ENCODE data around the gene DDN. TPM values are rescaled to one million over a fixed set of nuclear protein-coding genes. Genes with fewer than 3 reads are reported as not detected.
A peak's percentile ranks its signal among the peaks of the same experiment; 100 is the strongest.

The DDN gene
- total and polyA plus RNA-seq, 2 donors (not counting 1 experiment from before 2014, with no cell fraction given): 0.10 to 0.75 TPM

DNA sequence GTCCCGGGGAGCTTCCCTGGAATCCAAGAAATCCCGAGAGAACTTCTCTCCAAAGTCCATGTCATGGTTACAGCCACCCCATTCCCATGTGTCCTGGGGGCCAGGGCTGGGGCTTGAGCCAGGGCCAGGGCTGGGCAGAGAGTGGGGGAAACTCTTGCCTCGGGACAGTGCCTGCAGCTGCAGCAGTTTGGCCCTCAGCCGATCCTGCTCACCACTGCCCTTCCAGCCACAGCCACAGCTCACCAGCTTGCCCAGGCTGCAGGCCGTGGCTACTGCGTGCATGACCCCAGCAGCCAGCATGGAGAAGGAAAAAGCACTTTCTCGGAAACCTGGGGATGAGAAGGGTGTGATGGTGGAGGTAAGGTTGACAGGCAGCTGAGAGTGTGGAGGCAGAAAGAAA is 31.2 kb downstream of the DDN start:
- H3K27ac ChIP-seq (ENCODE audit: low read length in 2 of 2): no peak overlapping the region
- H3K27me3 ChIP-seq (replicated peaks in 1 of 4; ENCODE audit: control extremely low read depth in 1 of 4, control insufficient read depth in 3 of 4, insufficient read depth in 4 of 4, low read length in 3 of 4): peaks cover 0 to 33% (median 27%) of the 10 kb centered on the region in 4 experiments
- ChIA-PET POLR2A (interaction anchor here (0.6 kb wide), 1 partner anchor 9 kb away, joined by 6 read pairs; no protein-coding TSS in a partner anchor), CTCF (interaction anchor here (0.6 to 7.2 kb wide), 7 partner anchors 10 to 115 kb away, joined by 3 to 71 read pairs (median 4); partner anchors contain the start of genes ARF3, FKBP11 and WNT1)
- peaks cover 40% of the 10 kb centered on the region for H3K4me1 Mint-ChIP-seq
- intact Hi-C loops (cut with micrococcal nuclease): no loop called here
- no peak for TF ChIP-seq EZH2 (IDR thresholded peaks at IDR 0.05; ENCODE audit: borderline replicate concordance, insufficient read depth, low read depth, low read length, poor library complexity, severe bottlenecking)
- TF ChIP-seq CTCF (IDR thresholded peaks at IDR 0.05): no peak
- H3K4me2 ChIP-seq (replicated peaks; ENCODE audit: low read depth, low read length, poor library complexity, severe bottlenecking): no peak overlapping the region
- no peak overlapping the region for H3K27ac Mint-ChIP-seq
- H2AFZ ChIP-seq (ENCODE audit: insufficient read depth, low read depth, low read length, poor library complexity, severe bottlenecking): no peak overlapping the region
- WGBS (ENCODE audit: insufficient coverage): 100% methylated on average over 3 of the region's 7 CpGs
- peaks cover 20% of the 10 kb centered on the region for H4K20me1 ChIP-seq (ENCODE audit: control insufficient read depth, insufficient read depth, low read length, poor library complexity, severe bottlenecking)
- ATAC-seq (ENCODE audit: low read depth) (no peak), DNase-seq (no peak)
- H3K9ac ChIP-seq (ENCODE audit: low read length): no peak overlapping the region
- H3K9me3 Mint-ChIP-seq (ENCODE audit: insufficient read depth): no peaks in the 10 kb centered on the region
- H3K4me3 ChIP-seq (ENCODE audit: control extremely low read depth in 1 of 5, extremely low read depth in 1 of 5, insufficient read depth in 1 of 5, low read depth in 2 of 5, low read length in 4 of 5): no peak overlapping the region
- no peak overlapping the region for H3K4me3 Mint-ChIP-seq
- H3K36me3 ChIP-seq (replicated peaks in 1 of 2; ENCODE audit: control extremely low read depth in 1 of 2, control insufficient read depth in 1 of 2, extremely low read depth in 1 of 2, insufficient read depth in 2 of 2, low read length in 1 of 2): no peaks in the 10 kb centered on the region
- H3K4me1 ChIP-seq (ENCODE audit: control insufficient read depth in 2 of 2, insufficient read depth in 2 of 2, low read length in 2 of 2): peaks cover 39 to 48% of the 10 kb centered on the region in 2 donors
- no peaks in the 10 kb centered on the region for H3K79me2 ChIP-seq (ENCODE audit: control insufficient read depth, insufficient read depth, low read length)
- peaks cover 23% of the 10 kb centered on the region for H3K27me3 Mint-ChIP-seq
- H3K9me3 ChIP-seq (ENCODE audit: control extremely low read depth in 1 of 3, control insufficient read depth in 2 of 3, insufficient read depth in 1 of 3, low read length in 2 of 3): peaks cover 0 to 20% (median 0%) of the 10 kb centered on the region in 3 donors

- no peaks in the 10 kb centered on the region for H3K9me3 Mint-ChIP-seq (ENCODE audit: insufficient read depth)
- H3K36me3 ChIP-seq (replicated peaks in 1 of 2; ENCODE audit: control extremely low read depth in 1 of 2, control insufficient read depth in 1 of 2, extremely low read depth in 1 of 2, insufficient read depth in 2 of 2, low read length in 1 of 2): no peaks in the 10 kb centered on the region
- H3K4me3 Mint-ChIP-seq: no peak overlapping the region
- peaks cover 0 to 13% (median 0%) of the 10 kb centered on the region in 3 donors for H3K9me3 ChIP-seq (ENCODE audit: control extremely low read depth in 1 of 3, control insufficient read depth in 2 of 3, insufficient read depth in 1 of 3, low read length in 2 of 3)
- peaks cover 23 to 33% of the 10 kb centered on the region in 2 donors for H3K4me1 ChIP-seq (ENCODE audit: control insufficient read depth in 2 of 2, insufficient read depth in 2 of 2, low read length in 2 of 2)
- H4K20me1 ChIP-seq (ENCODE audit: control insufficient read depth, insufficient read depth, low read length, poor library complexity, severe bottlenecking): peaks cover 13% of the 10 kb centered on the region
- H3K4me2 ChIP-seq (replicated peaks; ENCODE audit: low read depth, low read length, poor library complexity, severe bottlenecking): peak overlapping the region; percentile 17
- no peaks in the 10 kb centered on the region for H3K79me2 ChIP-seq (ENCODE audit: control insufficient read depth, insufficient read depth, low read length)
- ChIA-PET POLR2A (no interaction called here), CTCF (interaction anchor here (1.2 to 7.2 kb wide), 7 partner anchors 9 to 114 kb away, joined by 3 to 71 read pairs (median 5); partner anchors contain the start of genes ARF3, DDX23, FKBP11 and WNT1)
- ATAC-seq (ENCODE audit: low read depth) (no peak), DNase-seq (peak; percentile 36)
- no peak overlapping the region for H3K4me3 ChIP-seq (ENCODE audit: control extremely low read depth in 1 of 5, extremely low read depth in 1 of 5, insufficient read depth in 1 of 5, low read depth in 2 of 5, low read length in 4 of 5)
- no peak overlapping the region for H3K27ac Mint-ChIP-seq
- H3K27ac ChIP-seq (ENCODE audit: low read length in 2 of 2): no peak overlapping the region
- TF ChIP-seq EZH2 (IDR thresholded peaks at IDR 0.05; ENCODE audit: borderline replicate concordance, insufficient read depth, low read depth, low read length, poor library complexity, severe bottlenecking): no peak
- TF ChIP-seq CTCF (IDR thresholded peaks at IDR 0.05): no peak
- H3K27me3 Mint-ChIP-seq: peaks cover 10% of the 10 kb centered on the region
- H3K27me3 ChIP-seq (replicated peaks in 1 of 4; ENCODE audit: control extremely low read depth in 1 of 4, control insufficient read depth in 3 of 4, insufficient read depth in 4 of 4, low read length in 3 of 4): peaks cover 0 to 16% (median 12%) of the 10 kb centered on the region in 4 experiments
- intact Hi-C loops (cut with micrococcal nuclease): no loop called here
- H3K9ac ChIP-seq (ENCODE audit: low read length): no peak overlapping the region
- H2AFZ ChIP-seq (ENCODE audit: insufficient read depth, low read depth, low read length, poor library complexity, severe bottlenecking): peak overlapping the region; percentile 32
- WGBS (ENCODE audit: insufficient coverage): 79% methylated on average over 20 of the region's 20 CpGs
- H3K4me1 Mint-ChIP-seq: peaks cover 29% of the 10 kb centered on the region
Measured at GRCh38 chr12:48966177-48966895, 32.8 kb downstream of the DDN start.

All from B cell (primary cell).